Activated naive CD8-positive, alpha-beta T cell treated with anti-CD3 and anti-CD28 coated beads, Interleukin-2, amount 50 U/mL, for 24 hours (primary cell): ENCODE data around the gene GPRIN1.
"Not testable (repeated sequence)": the region's sequence is repeated elsewhere in the genome, so short reads cannot be mapped to it uniquely, and the experiment has no call there.

Experiments
- ATAC-seq: fragments of 150-1000 bp; cut with Tn5 transposase; one replicate; pipeline ENCODE4 v1.10.0; 2021
- DNase-seq: peaks from one replicate; pipeline ENCODE4 v3.0.0; 2021
- H3K27ac Mint-ChIP-seq: one replicate; pipeline ENCODE4 v1.8.0; 2021; ENCODE audit warnings: mild to moderate bottlenecking, mixed read lengths
- H3K27me3 Mint-ChIP-seq: one replicate; pipeline ENCODE4 v1.8.0; 2021; ENCODE audit warnings: mixed read lengths
- H3K36me3 Mint-ChIP-seq: one replicate; pipeline ENCODE4 v1.8.0; 2021; ENCODE audit warnings: low read depth, mixed read lengths
- H3K4me1 Mint-ChIP-seq: one replicate; pipeline ENCODE4 v1.8.0; 2021; ENCODE audit warnings: mixed read lengths
- H3K4me3 Mint-ChIP-seq: one replicate; pipeline ENCODE4 v1.8.0; 2021; ENCODE audit warnings: mild to moderate bottlenecking, moderate library complexity, mixed read lengths
- H3K9me3 Mint-ChIP-seq: one replicate; pipeline ENCODE4 v1.8.0; 2021; ENCODE audit warnings: mixed read lengths

Gene GPRIN1

GRCh38 chr5:176606032-176606431, 3.9 kb downstream of the GPRIN1 start:
- DNase-seq (no peak), ATAC-seq (no peak)
- H3K9me3 Mint-ChIP-seq: no peaks in the 10 kb centered on the region
- H3K27me3 Mint-ChIP-seq: peaks cover 20% of the 10 kb centered on the region
- H3K27ac Mint-ChIP-seq: no peak overlapping the region
- H3K36me3 Mint-ChIP-seq: no peaks in the 10 kb centered on the region
- no peak overlapping the region for H3K4me3 Mint-ChIP-seq
- H3K4me1 Mint-ChIP-seq: peaks cover 11% of the 10 kb centered on the region

GRCh38 chr5:176603091-176603490, 6.9 kb downstream of the GPRIN1 start:
- ATAC-seq (no peak), DNase-seq (no peak)
- Mint-ChIP-seq H3K36me3 (peaks cover 2% of the 10 kb centered on the region), H3K4me3 (no peak overlapping the region), H3K27ac (no peak overlapping the region), H3K27me3 (peaks cover 11% of the 10 kb centered on the region), H3K9me3 (no peaks in the 10 kb centered on the region), H3K4me1 (peaks cover 2% of the 10 kb centered on the region)

DNA sequence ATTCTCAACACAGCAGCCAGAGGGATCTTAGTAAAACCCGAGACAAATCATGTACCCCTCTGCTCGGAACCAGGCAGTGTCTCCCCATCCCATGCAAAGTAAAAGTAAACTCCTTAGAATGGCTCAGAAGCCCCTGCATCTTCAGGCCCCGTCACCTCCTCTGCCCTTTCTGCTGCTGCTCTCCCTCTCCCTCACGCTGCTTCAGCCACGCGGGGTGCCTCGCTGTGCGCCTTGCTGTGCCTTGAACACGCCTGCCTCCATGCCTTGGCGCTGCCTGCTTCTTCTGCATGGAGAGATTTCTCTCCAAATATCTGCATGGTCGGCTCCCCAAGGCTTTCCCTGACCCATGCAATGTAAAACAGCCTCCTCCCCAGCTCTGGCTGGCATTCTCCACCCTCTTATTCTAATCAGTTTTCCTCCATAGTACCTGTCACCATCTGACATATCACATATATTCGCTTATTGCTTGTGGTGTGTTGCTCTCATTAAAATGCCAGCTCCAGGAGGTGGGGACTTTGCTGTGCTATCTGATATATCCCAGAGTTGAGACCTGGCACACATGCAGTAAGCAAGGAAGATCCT, 8.0 kb downstream of the GPRIN1 start:
- Mint-ChIP-seq H3K36me3 (peaks cover 2% of the 10 kb centered on the region), H3K9me3 (no peaks in the 10 kb centered on the region), H3K4me1 (peaks cover 4% of the 10 kb centered on the region), H3K27ac (no peak overlapping the region), H3K4me3 (no peak overlapping the region), H3K27me3 (peaks cover 9% of the 10 kb centered on the region)
- no peak for ATAC-seq
- DNase-seq: no peak

DNA sequence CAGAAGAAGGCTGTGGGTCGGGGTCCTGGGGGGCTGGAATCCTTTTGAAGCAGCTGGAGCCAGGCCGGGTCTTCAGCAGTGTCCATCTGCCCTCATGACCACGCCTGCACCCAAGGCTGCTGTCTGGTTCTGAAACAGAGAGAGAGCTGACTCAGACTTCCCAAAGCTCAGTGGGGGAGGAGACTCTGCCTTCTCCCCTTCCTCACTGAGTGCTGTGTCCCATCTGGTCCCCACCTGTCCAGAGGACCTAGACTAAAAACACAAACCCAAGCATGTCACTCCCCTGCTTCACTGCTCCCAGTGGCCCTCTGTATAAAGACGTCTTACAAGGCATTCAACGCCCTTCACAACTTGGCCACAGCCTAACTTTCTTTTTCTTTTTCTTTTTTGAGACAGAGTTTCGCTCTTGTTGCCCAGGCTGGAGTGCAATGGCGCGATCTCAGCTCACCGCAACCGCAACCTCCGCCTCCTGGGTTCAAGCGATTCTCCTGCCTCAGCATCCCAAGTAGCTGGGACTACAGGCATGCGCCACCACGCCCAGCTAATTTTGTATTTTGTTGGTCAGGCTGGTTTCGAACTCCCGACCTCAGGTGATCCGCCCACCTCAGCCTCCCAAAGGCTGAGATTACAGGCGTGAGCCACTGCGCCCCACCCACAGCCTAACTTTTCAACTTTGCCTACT, 10.1 kb downstream of the GPRIN1 start:
- ATAC-seq, H3K4me3 Mint-ChIP-seq, H3K36me3 Mint-ChIP-seq, H3K9me3 Mint-ChIP-seq, H3K4me1 Mint-ChIP-seq, DNase-seq, H3K27ac Mint-ChIP-seq: not testable (repeated sequence)
- peaks cover 15% of the 10 kb centered on the region for H3K27me3 Mint-ChIP-seq

GRCh38 chr5:176597417-176598389, 12.3 kb downstream of the GPRIN1 start:
- ATAC-seq: no peak
- peaks cover 8% of the 10 kb centered on the region for H3K4me1 Mint-ChIP-seq
- peaks cover 11% of the 10 kb centered on the region for H3K27me3 Mint-ChIP-seq
- peak; percentile 24 for DNase-seq
- H3K4me3 Mint-ChIP-seq: no peak overlapping the region
- no peaks in the 10 kb centered on the region for H3K9me3 Mint-ChIP-seq
- H3K36me3 Mint-ChIP-seq: peaks cover 2% of the 10 kb centered on the region
- no peak overlapping the region for H3K27ac Mint-ChIP-seq

DNA sequence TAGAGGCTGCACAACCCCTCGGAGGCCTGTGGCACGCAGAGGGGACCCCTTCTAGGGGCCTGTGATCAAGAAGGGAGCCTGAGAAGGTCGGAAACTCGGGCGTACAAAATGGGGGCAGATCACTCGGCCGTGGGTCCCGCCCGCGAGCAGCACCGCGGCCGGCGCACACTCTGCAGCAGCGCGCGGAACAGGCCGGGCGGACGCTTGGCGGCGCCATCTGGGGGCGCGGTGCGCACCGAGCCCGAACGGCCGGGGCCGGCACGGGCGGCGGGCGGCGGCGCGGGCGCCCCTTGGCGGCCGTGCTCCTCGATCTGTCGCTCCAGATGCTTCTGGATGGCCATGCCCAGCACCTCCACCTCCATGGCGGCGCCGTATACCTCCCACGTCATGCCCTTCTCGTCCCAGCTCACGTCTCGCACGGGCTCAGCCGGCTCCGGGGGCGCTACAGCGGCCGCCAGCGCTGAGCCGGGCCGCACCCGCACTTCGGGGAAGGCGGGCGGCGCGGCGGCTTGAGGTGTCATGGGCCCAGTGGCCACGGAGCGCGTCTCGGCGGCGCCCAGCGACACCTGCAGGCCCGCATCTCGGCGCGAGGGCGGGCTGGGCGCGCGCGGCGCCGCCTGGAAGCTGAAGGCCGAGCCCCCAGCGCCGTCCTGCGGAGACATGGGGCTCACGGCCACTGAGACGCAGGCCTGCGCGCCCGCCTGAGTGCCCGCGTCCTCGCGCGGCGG, 13.1 kb downstream of the GPRIN1 start:
- H3K4me1 Mint-ChIP-seq: peaks cover 8% of the 10 kb centered on the region
- peak overlapping the region; percentile 62 for H3K4me3 Mint-ChIP-seq
- DNase-seq (peak; percentile 73), ATAC-seq (peak; percentile 82)
- no peak overlapping the region for H3K27ac Mint-ChIP-seq
- H3K36me3 Mint-ChIP-seq: peaks cover 2% of the 10 kb centered on the region
- H3K9me3 Mint-ChIP-seq: no peaks in the 10 kb centered on the region
- H3K27me3 Mint-ChIP-seq: peaks cover 11% of the 10 kb centered on the region

DNA sequence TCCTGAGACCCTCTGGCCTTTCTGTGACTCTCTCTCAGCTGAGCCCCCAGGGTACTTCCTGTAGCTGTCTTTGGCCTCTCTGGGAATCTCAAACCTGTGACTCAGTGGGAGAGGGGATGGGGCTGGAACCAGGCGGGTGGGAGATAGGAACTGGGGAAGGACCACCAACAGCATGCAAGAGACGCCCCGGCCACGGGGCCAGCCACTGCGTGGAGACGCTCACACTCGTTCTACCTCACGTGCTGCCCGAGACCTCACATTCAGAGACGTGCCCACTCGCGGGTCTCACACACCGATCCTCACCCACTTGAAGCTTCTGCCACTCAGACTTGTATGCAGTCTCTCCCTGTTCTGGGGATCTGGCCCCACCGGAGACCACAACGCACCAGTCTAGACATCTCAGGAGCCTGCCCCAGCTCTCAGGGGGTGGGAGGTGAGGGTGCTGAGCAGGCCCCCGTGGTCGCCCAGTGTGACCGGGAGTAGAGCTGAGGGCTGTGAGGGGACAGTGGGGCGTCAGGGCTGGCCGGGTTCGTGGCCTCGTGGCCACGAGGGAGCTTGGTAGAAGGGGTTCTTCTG, 13.8 kb downstream of the GPRIN1 start:
- DNase-seq: no peak
- H3K27ac Mint-ChIP-seq: no peak overlapping the region
- H3K4me3 Mint-ChIP-seq: peak overlapping the region; percentile 62
- H3K36me3 Mint-ChIP-seq: peaks cover 2% of the 10 kb centered on the region
- peaks cover 8% of the 10 kb centered on the region for H3K4me1 Mint-ChIP-seq
- H3K27me3 Mint-ChIP-seq: peaks cover 11% of the 10 kb centered on the region
- no peak for ATAC-seq
- no peaks in the 10 kb centered on the region for H3K9me3 Mint-ChIP-seq

DNA sequence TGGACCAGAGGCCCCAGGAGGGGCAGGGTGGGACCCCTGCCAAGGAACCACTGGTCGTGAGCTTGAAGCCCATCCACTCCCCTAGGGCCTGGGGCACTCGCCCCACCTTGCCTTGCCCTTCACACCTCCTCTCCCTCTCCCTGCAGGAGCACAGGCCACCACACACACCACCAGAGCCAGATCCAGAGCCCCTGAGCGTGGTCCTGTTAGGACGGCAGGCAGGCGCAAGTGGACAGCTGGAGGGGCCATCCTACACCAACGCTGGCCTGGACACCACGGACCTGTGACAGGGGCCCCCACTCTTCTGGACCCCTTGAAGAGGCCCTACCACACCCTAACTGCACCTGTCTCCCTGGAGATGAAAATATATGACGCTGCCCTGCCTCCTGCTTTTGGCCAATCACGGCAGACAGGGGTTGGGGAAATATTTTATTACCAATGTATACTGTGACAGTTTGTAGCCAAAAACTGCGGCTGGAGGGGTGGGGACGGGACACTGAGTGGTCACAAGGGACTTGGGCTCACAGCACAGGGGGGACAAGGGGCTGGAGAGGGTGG, 14.5 kb downstream of the GPRIN1 start:
- Mint-ChIP-seq H3K4me1 (peaks cover 8% of the 10 kb centered on the region), H3K9me3 (no peaks in the 10 kb centered on the region), H3K36me3 (peaks cover 2% of the 10 kb centered on the region), H3K27me3 (peaks cover 11% of the 10 kb centered on the region), H3K4me3 (no peak overlapping the region), H3K27ac (no peak overlapping the region)
- DNase-seq (no peak), ATAC-seq (no peak)

- H3K36me3 Mint-ChIP-seq: no peaks in the 10 kb centered on the region
- DNase-seq (no peak), ATAC-seq (no peak)
- no peak overlapping the region for H3K27ac Mint-ChIP-seq
- no peak overlapping the region for H3K4me3 Mint-ChIP-seq
- H3K27me3 Mint-ChIP-seq: peaks cover 11% of the 10 kb centered on the region
- H3K9me3 Mint-ChIP-seq: no peaks in the 10 kb centered on the region
- H3K4me1 Mint-ChIP-seq: peaks cover 6% of the 10 kb centered on the region
Observed at GRCh38 chr5:176594554-176594953, 15.4 kb downstream of the GPRIN1 start.

- Mint-ChIP-seq H3K27me3 (peaks cover 7% of the 10 kb centered on the region), H3K9me3 (no peaks in the 10 kb centered on the region), H3K27ac (no peak overlapping the region), H3K36me3 (no peaks in the 10 kb centered on the region), H3K4me1 (peaks cover 6% of the 10 kb centered on the region), H3K4me3 (no peak overlapping the region)
- ATAC-seq (no peak), DNase-seq (no peak)
Observed at GRCh38 chr5:176593273-176593869, 16.6 kb downstream of the GPRIN1 start.

DNA sequence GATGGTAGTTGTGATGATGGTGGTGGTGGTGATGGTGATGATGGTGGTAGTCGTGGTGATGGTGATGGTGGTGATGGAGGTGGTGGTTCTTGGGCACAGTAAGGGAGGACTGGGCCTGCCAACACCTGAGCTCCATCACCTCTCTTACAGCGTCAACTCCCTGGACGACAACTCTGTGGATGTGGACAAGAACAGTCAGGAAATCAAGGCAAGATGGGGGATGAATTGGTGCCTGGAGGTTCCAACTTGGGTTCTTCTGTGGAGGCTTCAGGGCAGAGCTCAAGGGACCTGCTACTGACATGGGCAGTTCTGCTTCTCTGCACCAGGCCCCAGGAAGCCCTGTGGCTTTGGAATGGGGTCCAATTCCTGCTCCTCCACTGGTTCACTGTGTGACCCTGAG, 17.4 kb downstream of the GPRIN1 start:
- ATAC-seq (no peak), DNase-seq (no peak)
- Mint-ChIP-seq H3K27me3 (peaks cover 6% of the 10 kb centered on the region), H3K4me3 (no peak overlapping the region), H3K27ac (no peak overlapping the region), H3K4me1 (peaks cover 5% of the 10 kb centered on the region), H3K36me3 (no peaks in the 10 kb centered on the region), H3K9me3 (no peaks in the 10 kb centered on the region)

DNA sequence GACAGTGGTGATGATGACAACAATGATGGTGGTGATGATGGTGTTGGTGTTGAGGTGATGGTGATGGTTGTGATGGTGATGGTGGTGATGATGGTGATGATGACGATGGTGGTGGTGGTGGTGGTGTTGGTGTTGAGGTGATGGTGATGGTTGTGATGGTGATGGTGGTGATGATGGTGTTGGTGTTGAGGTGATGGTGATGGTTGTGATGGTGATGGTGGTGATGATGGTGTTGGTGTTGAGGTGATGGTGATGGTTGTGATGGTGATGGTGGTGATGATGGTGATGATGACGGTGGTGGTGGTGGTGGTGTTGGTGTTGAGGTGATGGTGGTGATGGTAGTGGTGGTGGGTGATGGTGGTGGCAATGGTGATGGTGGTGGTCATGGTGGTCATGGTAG, 18.3 kb downstream of the GPRIN1 start:
- ATAC-seq, H3K27ac Mint-ChIP-seq, H3K36me3 Mint-ChIP-seq, H3K4me3 Mint-ChIP-seq, H3K9me3 Mint-ChIP-seq, H3K4me1 Mint-ChIP-seq, DNase-seq, H3K27me3 Mint-ChIP-seq: not testable (repeated sequence)

DNA sequence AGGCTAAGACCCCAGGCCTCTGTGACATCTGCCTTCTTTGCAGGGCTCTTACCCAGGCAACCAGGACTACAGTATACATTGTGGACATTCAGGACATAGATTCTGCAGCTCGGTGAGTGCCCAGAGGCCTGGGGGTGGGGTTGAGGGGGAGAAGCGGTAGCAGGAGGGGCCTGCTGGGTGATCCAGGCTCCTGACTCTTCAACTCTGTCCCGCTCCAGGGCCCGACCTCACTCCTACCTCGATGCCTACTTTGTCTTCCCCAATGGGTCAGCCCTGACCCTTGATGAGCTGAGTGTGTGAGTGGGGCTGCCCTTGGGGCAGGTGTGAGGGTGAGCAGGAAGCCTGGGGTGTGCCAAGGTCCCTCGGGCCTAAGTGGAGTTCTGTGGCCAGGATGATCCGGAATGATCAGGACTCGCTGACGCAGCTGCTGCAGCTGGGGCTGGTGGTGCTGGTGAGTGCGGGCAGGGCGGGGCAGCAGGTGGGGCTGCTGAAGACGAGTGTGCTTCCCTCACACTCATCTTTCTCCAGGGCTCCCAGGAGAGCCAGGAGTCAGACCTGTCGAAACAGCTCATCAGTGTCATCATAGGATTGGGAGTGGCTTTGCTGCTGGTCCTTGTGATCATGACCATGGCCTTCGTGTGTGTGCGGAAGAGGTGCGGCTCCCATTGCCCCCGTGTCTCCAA, 19.8 kb downstream of the GPRIN1 start:
- ATAC-seq: no peak
- H3K27me3 Mint-ChIP-seq: no peaks in the 10 kb centered on the region
- no peaks in the 10 kb centered on the region for H3K4me1 Mint-ChIP-seq
- peaks cover 5% of the 10 kb centered on the region for H3K9me3 Mint-ChIP-seq
- no peak overlapping the region for H3K27ac Mint-ChIP-seq
- no peak overlapping the region for H3K4me3 Mint-ChIP-seq
- no peaks in the 10 kb centered on the region for H3K36me3 Mint-ChIP-seq
- DNase-seq: no peak
